ENCODE results near the gene BLTP3A. TPM values are rescaled to one million over a fixed set of nuclear protein-coding genes. Genes with fewer than 3 reads are reported as not detected.

BLTP3A gene
- total and polyA plus RNA-seq, 2 of the 8 experiments (the other 6 are each of a cell fraction or from before 2014, with no cell fraction given), result 8.5 to 17.2 TPM

DNA sequence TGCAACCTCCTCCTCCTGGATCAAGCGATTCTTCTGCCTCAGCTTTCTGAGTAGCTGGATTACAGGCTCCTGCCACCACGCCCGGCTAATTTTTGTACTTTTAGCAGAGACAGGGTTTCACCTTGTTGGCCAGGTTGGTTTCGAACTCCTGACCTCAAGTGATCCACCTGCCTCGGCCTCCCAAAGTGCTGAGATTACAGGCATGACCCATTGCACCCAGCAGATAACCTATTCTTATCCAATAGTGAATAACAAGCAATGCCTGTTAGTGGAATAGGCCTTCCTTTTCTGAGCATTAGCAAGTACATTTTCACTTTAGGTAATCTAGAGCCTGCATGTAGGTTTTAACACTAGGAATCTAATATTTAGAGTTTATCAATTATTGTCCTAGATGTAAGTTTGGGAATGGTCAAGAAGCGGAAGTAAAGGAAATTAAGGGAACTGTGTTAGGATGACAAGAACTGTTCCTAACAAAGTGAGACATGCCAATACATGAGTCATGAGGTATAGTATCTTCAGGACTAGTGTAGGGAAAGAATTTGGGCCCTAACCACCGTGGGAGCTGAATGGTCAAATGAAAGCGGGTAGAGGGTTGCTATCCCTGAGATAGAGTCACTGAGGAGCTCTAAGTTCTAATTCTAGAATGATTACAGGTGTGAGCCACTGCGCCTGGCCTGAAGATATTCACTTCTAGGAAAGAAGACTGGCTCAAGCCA lies 15.0 kb downstream of the BLTP3A start:
- no peak overlapping the region for H2BK15ac ChIP-seq (ENCODE audit: low read length)
- DNase-seq (ENCODE audit: low read depth in 1 of 2, low spot score in 2 of 2) (no peak), FAIRE-seq (no peak)
- no peak overlapping the region for H3K18ac ChIP-seq (ENCODE audit: extremely low read depth, low read length)
- no peak overlapping the region for H3K23ac ChIP-seq (ENCODE audit: insufficient read length)
- peaks cover 0 to 47% of the 10 kb centered on the region in 2 experiments; a peak in 2 of 4 replicates for H3K79me2 ChIP-seq (ENCODE audit: control insufficient read depth in 1 of 2, insufficient read depth in 2 of 2, low read length in 2 of 2)
- no peaks in the 10 kb centered on the region for H4K20me1 ChIP-seq (replicated peaks in 1 of 2; ENCODE audit: control insufficient read depth in 1 of 2, insufficient read depth in 2 of 2, low read length in 2 of 2)
- H3K36me3 ChIP-seq (ENCODE audit: control insufficient read depth in 2 of 4, insufficient read depth in 4 of 4, low read length in 3 of 4), result no peaks in the 10 kb centered on the region; a peak in 1 of 8 replicates
- ChIA-PET CTCF (ENCODE audit: partially characterized antibody) (interaction anchor here (0.6 to 2.2 kb wide), 6 partner anchors 9 to 558 kb away, joined by 3 to 5 read pairs (median 3); partner anchors contain the start of gene BLTP3A), POLR2A (ENCODE audit: partially characterized antibody) (interaction anchor here (0.8 to 8.9 kb wide), 3 partner anchors 11 to 14 kb away, joined by 3 to 65 read pairs (median 7); partner anchors contain the start of gene BLTP3A)
- H2BK5ac ChIP-seq (ENCODE audit: low read depth, low read length), result no peak overlapping the region
- H3K9me3 ChIP-seq (ENCODE audit: insufficient read depth in 2 of 2, low read depth in 1 of 2, low read length in 1 of 2), result no peaks in the 10 kb centered on the region
- H3K4ac ChIP-seq (replicated peaks; ENCODE audit: insufficient read length, low read depth, low read length), result no peak overlapping the region
- H3K14ac ChIP-seq (ENCODE audit: insufficient read length), result no peak overlapping the region
- no peaks in the 10 kb centered on the region for H3K23me2 ChIP-seq (ENCODE audit: low read depth, low read length)
- no peak overlapping the region for H2AFZ ChIP-seq (ENCODE audit: low read length)
- TF ChIP-seq, protein P1, sequence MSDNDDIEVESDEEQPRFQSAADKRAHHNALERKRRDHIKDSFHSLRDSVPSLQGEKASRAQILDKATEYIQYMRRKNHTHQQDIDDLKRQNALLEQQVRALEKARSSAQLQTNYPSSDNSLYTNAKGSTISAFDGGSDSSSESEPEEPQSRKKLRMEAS (IDR thresholded peaks at IDR 0.05), result no peak
- TF ChIP-seq RAD21 (IDR thresholded peaks at IDR 0.05 in 1 of 2, conservative IDR thresholded peaks at IDR 0.05 in 1 of 2; ENCODE audit: low read depth in 2 of 2, low read length in 2 of 2) (no peak), ZNF274 (IDR thresholded peaks at IDR 0.05; ENCODE audit: borderline replicate concordance, extremely low read depth, low read length) (no peak), EGR1 (IDR thresholded peaks at IDR 0.05; ENCODE audit: borderline replicate concordance, low read depth, low read length) (no peak)
- H3K4me3 ChIP-seq (ENCODE audit: extremely low read depth in 1 of 4, insufficient read depth in 2 of 4, low read depth in 3 of 4, low read length in 4 of 4), result no peak overlapping the region
- no peaks in the 10 kb centered on the region for H3K4me1 ChIP-seq (replicated peaks in 1 of 4; ENCODE audit: control insufficient read depth in 3 of 4, insufficient read depth in 4 of 4, low read length in 3 of 4)
- no peaks in the 10 kb centered on the region for H3K27me3 ChIP-seq (replicated peaks in 1 of 4; ENCODE audit: control insufficient read depth in 3 of 4, extremely low read depth in 1 of 4, insufficient read depth in 3 of 4, low read length in 3 of 4)
- H2AK5ac ChIP-seq (ENCODE audit: low read depth, low read length), result no peak overlapping the region
- no peak overlapping the region for H3K9ac ChIP-seq (replicated peaks in 1 of 4; ENCODE audit: extremely low read depth in 1 of 4, low read depth in 3 of 4, low read length in 3 of 4)
- no peak overlapping the region for H3K4me2 ChIP-seq (ENCODE audit: insufficient read depth in 1 of 2, low read depth in 2 of 2, low read length in 2 of 2)
- 89% methylated on average over 9 of the region's 9 CpGs; no CpG with 5 or more reads in 1 of the 2 experiments for WGBS, 2 experiments (ENCODE audit: extremely low coverage in 1 of 2, insufficient coverage in 1 of 2, insufficient read length in 1 of 2, insufficient replicate concordance in 2 of 2, low coverage in 1 of 2, low lambda C conversion rate in 2 of 2, missing lambda C conversion rate in 1 of 2)
- H3K27ac ChIP-seq (ENCODE audit: low read depth, low read length), result no peak overlapping the region
- H4K91ac ChIP-seq (replicated peaks; ENCODE audit: insufficient read length, low read length), result no peak overlapping the region
- no peak overlapping the region for H2BK20ac ChIP-seq (ENCODE audit: low read length)
- H2BK12ac ChIP-seq (ENCODE audit: low read depth, low read length), result no peak overlapping the region
- H4K5ac ChIP-seq (ENCODE audit: insufficient read length, low read depth, low read length), result no peak overlapping the region
- peaks cover 3% of the 10 kb centered on the region; the same call in 1 of the 2 replicates for H3K79me1 ChIP-seq (ENCODE audit: low read depth, low read length)
- no peak overlapping the region for H4K8ac ChIP-seq (ENCODE audit: extremely low read depth, insufficient read depth, low read length)
- H2BK120ac ChIP-seq (replicated peaks; ENCODE audit: low read depth, low read length), result no peak overlapping the region
- no peak overlapping the region for H3K56ac ChIP-seq (replicated peaks; ENCODE audit: insufficient read length, low read depth, low read length)

Measured in H1 (cell line).